ENCODE results near the gene TIAM1. TPM values are rescaled to one million over a fixed set of nuclear protein-coding genes. Genes with fewer than 3 reads are reported as not detected.

Gene TIAM1
- total RNA-seq, 2 donors from 2014 or later, result 23.4 to 63.4 TPM

GRCh38 chr21:31331231-31331630, 12.8 kb downstream of the TIAM1 start:
- Mint-ChIP-seq H3K4me3 (no peak overlapping the region), H3K27me3 (no peaks in the 10 kb centered on the region), H3K36me3 (ENCODE audit: low read depth) (peaks cover 66% of the 10 kb centered on the region), H3K4me1 (peaks cover 26% of the 10 kb centered on the region), H3K27ac (no peak overlapping the region), H3K9me3 (no peaks in the 10 kb centered on the region)
- ATAC-seq (replicated peaks), result no peak

DNA sequence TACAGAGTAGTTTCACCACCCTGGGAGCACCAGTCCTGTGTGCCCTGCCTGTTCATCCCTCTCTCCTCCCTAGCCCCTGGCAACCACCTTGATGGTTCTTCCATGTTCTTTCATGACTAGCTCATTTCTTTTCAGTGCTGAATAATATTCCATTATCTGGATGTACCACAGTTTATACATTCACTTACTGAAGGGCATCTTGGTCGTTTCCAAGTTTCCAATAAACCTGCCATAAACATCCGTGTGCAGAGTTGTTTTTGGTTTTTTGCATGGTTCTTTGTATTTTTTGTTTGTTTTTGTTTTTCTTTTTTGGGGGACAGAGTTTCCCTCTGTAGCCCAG, 13.9 kb downstream of the TIAM1 start:
- peaks cover 29% of the 10 kb centered on the region for H3K4me1 Mint-ChIP-seq
- H3K9me3 Mint-ChIP-seq, result no peaks in the 10 kb centered on the region

DNA sequence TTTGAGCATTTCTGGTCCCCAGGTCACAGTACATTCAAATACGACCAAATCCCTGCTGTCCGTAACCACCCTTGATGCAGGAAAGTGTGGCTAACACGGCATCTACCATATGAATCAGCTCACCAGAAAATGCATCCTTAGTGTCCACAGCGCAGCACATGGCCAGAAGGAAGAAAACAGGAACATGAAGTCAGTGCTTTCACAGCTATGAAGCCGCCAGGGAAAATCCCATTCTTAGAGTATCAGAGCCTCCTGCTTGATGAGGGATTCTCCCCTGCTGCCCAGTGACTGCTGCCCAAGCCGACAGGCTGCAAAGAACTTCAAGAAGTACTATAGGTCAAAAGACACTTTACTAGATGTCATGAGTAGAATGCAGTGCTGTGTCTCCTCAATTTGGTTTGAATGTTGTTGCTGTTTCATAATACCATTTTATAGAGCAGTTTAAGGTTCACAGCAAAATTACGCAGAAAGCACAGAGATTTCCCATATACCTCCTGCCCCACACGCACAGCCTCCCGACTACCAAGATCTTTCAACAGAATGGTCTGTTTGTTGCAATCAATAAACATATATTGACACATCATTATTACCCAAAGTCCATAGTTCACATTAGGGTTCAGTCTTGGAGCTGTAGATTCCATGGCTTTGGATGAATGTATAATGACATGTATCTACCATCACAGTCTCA, 14.5 kb downstream of the TIAM1 start:
- Mint-ChIP-seq H3K9me3 (no peaks in the 10 kb centered on the region), H3K4me1 (peaks cover 29% of the 10 kb centered on the region), H3K27me3 (no peaks in the 10 kb centered on the region), H3K27ac (no peak overlapping the region), H3K36me3 (ENCODE audit: low read depth) (peaks cover 53% of the 10 kb centered on the region), H3K4me3 (no peak overlapping the region)
- no peak for ATAC-seq (replicated peaks)

More for the DNA sequence above, 13.9 kb downstream of the TIAM1 start:
- no peak overlapping the region for H3K27ac Mint-ChIP-seq
- no peak for ATAC-seq (replicated peaks)
- H3K27me3 Mint-ChIP-seq, result no peaks in the 10 kb centered on the region
- H3K4me3 Mint-ChIP-seq, result no peak overlapping the region
- H3K36me3 Mint-ChIP-seq (ENCODE audit: low read depth), result peaks cover 55% of the 10 kb centered on the region

GRCh38 chr21:31326522-31327242, 17.4 kb downstream of the TIAM1 start:
- peaks cover 21% of the 10 kb centered on the region for H3K4me1 Mint-ChIP-seq
- no peaks in the 10 kb centered on the region for H3K27me3 Mint-ChIP-seq
- H3K9me3 Mint-ChIP-seq, result no peaks in the 10 kb centered on the region
- H3K27ac Mint-ChIP-seq, result peak overlapping the region; percentile 89
- peaks cover 41% of the 10 kb centered on the region for H3K36me3 Mint-ChIP-seq (ENCODE audit: low read depth)
- H3K4me3 Mint-ChIP-seq, result peak overlapping the region; percentile 73
- peak; percentile 91 for ATAC-seq (replicated peaks)

GRCh38 chr21:31318971-31319370, 25.1 kb downstream of the TIAM1 start:
- no peak for ATAC-seq (replicated peaks)
- H3K36me3 Mint-ChIP-seq (ENCODE audit: low read depth), result peaks cover 5% of the 10 kb centered on the region
- no peaks in the 10 kb centered on the region for H3K27me3 Mint-ChIP-seq
- no peak overlapping the region for H3K4me3 Mint-ChIP-seq
- no peak overlapping the region for H3K27ac Mint-ChIP-seq
- H3K9me3 Mint-ChIP-seq, result no peaks in the 10 kb centered on the region
- peaks cover 6% of the 10 kb centered on the region for H3K4me1 Mint-ChIP-seq

DNA sequence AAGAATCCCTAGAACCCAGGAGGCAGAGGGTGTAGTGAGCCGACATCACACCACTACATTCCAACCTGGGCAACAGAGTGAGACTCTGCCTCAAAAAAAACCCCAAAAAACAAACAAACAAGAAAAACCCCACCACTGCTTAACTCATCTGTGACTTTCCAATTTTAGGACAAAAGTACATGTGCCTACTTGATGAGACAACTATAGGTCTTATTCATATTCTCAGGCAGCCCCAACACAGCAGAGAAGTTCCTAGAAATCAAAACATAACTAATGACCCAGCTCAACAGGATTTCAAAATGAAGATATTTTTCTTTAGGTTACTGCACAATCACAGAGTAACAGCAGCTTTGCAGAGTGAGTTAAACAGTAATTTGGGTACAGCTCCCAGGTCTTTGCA, 26.4 kb downstream of the TIAM1 start:
- H3K4me3 Mint-ChIP-seq, result no peak overlapping the region
- H3K4me1 Mint-ChIP-seq, result peaks cover 6% of the 10 kb centered on the region
- no peaks in the 10 kb centered on the region for H3K9me3 Mint-ChIP-seq
- no peak overlapping the region for H3K27ac Mint-ChIP-seq
- peak; percentile 76 for ATAC-seq (replicated peaks)
- no peaks in the 10 kb centered on the region for H3K27me3 Mint-ChIP-seq
- no peaks in the 10 kb centered on the region for H3K36me3 Mint-ChIP-seq (ENCODE audit: low read depth)

DNA sequence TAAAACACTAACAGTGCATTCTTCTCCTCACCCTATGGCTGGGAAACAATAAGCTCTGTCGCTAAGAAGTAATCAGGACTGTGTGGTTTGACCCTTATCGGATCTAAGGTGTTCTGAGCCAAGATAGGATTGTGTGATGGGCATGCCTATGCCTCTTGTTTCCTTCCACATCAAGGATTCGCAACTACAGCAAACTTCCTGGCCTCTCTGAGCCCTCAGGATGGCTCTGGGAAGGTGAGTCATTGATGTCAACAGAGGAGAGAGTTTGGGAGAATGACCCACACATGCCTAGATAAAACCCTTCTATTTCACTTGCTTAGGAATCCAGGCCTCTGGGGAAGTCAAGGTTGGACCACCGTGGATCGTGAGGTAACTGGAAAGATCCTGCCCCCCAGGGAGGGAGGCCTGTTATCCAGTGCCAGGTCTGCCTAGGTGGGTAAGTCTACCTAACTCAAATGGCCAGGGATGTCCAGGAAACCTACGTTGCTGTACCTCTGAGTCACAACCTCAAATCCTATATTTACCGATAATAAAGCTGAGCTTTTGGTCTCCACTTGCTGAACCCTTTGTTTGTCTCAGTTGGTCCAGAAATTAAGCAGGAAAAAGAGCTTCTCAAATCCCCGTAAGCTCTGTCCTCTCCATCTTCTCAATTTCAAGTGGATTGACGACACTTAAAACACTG, 27.4 kb downstream of the TIAM1 start:
- Mint-ChIP-seq H3K36me3 (ENCODE audit: low read depth) (no peaks in the 10 kb centered on the region), H3K27ac (no peak overlapping the region), H3K4me3 (no peak overlapping the region), H3K9me3 (no peaks in the 10 kb centered on the region), H3K27me3 (no peaks in the 10 kb centered on the region), H3K4me1 (peaks cover 6% of the 10 kb centered on the region)
- no peak for ATAC-seq (replicated peaks)

DNA sequence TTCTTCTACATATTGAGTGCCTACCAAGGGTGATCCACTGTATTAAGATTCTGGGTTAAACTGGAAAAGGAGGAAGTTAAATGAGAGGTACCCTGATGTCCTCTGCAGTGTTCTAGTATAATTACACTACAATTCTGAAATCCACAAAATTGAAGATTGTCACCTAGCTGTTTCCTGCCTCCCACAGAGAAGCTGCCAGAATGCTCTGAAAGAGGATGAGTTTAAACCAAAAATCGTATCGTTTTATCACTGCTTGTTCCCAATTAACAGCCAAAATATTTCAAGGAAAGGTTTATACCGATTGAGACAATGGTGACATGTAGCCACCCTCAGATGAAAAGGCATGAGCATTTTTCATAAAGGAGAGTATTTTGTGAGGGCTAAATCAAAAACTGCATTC, 28.0 kb downstream of the TIAM1 start:
- H3K4me1 Mint-ChIP-seq, result peaks cover 6% of the 10 kb centered on the region
- no peak overlapping the region for H3K27ac Mint-ChIP-seq
- H3K27me3 Mint-ChIP-seq, result no peaks in the 10 kb centered on the region

GRCh38 chr21:31310750-31311149, 33.3 kb downstream of the TIAM1 start:
- no peak for ATAC-seq (replicated peaks)
- Mint-ChIP-seq H3K9me3 (no peaks in the 10 kb centered on the region), H3K4me3 (no peak overlapping the region), H3K27ac (no peak overlapping the region), H3K36me3 (ENCODE audit: low read depth) (no peaks in the 10 kb centered on the region), H3K4me1 (no peaks in the 10 kb centered on the region), H3K27me3 (no peaks in the 10 kb centered on the region)

More for the DNA sequence above, 28.0 kb downstream of the TIAM1 start:
- ATAC-seq (replicated peaks), result no peak
- Mint-ChIP-seq H3K36me3 (ENCODE audit: low read depth) (no peaks in the 10 kb centered on the region), H3K9me3 (no peaks in the 10 kb centered on the region), H3K4me3 (no peak overlapping the region)

DNA sequence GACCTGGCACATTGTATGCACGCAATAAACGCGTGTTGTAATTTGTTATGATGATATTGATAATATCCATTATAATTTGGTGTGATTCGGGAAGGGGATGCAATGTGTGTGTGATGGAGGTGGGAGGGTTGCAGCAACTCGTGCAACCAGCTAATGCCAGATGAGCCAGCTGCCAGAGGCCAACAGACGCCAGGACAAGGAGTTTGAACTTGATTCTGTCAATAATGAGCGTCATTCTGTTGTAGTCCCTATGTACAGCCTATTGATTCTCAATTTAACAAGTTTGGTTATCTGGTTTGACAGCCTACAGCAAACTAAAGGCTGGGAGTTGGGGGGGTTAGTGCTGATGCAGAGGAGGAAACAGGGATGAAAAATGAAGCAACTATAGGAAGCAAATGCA, 35.5 kb downstream of the TIAM1 start:
- no peaks in the 10 kb centered on the region for H3K27me3 Mint-ChIP-seq
- no peak overlapping the region for H3K4me3 Mint-ChIP-seq
- H3K4me1 Mint-ChIP-seq, result no peaks in the 10 kb centered on the region
- no peak overlapping the region for H3K27ac Mint-ChIP-seq
- no peak for ATAC-seq (replicated peaks)
- H3K9me3 Mint-ChIP-seq, result no peaks in the 10 kb centered on the region
- no peaks in the 10 kb centered on the region for H3K36me3 Mint-ChIP-seq (ENCODE audit: low read depth)

GRCh38 chr21:31305888-31306287, 38.2 kb downstream of the TIAM1 start:
- no peaks in the 10 kb centered on the region for H3K9me3 Mint-ChIP-seq
- no peaks in the 10 kb centered on the region for H3K4me1 Mint-ChIP-seq
- no peak for ATAC-seq (replicated peaks)
- H3K36me3 Mint-ChIP-seq (ENCODE audit: low read depth), result no peaks in the 10 kb centered on the region
- H3K27ac Mint-ChIP-seq, result no peak overlapping the region
- H3K4me3 Mint-ChIP-seq, result no peak overlapping the region
- H3K27me3 Mint-ChIP-seq, result no peaks in the 10 kb centered on the region

DNA sequence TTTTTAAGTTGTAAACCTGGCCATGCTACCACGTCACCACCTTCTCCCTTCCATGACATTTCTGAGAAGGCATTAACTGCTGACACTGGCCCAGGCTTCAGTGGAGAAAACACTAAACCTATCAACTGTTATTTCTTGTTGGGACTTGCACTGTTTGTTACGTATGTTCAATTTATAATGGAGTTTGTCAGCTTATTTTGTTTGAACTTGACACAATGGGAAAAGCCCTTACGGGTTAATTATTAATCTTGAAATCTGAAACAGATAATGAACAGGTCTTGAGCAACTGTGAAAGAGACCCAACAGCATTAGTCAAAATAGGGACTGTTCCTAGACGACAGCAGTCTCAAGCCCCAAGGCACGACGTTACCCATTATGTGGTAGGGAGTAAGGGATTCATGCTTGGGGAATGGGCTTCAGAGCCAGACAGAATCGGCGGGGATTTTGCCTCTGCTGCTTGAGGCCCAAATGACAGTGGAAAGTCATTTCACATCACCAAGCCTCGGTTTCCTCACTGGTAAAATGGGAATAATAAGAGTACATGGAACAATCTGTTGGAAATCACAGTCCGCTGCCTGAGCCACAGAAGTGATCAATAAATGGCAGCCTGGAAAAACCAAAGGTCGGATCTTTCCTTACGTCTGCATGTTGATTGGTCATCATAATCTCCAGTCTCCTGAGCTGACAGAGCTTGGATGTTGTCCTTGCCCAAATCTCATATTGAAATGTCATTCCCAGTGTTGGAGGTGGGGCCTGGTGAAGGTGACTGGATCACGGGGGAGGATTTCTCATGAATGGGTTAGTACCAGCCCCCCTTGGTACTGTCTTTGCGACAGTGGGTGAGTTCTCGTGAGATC, 44.5 kb downstream of the TIAM1 start:
- H3K4me3 Mint-ChIP-seq, result no peak overlapping the region
- ATAC-seq (replicated peaks), result peak; percentile 52

DNA sequence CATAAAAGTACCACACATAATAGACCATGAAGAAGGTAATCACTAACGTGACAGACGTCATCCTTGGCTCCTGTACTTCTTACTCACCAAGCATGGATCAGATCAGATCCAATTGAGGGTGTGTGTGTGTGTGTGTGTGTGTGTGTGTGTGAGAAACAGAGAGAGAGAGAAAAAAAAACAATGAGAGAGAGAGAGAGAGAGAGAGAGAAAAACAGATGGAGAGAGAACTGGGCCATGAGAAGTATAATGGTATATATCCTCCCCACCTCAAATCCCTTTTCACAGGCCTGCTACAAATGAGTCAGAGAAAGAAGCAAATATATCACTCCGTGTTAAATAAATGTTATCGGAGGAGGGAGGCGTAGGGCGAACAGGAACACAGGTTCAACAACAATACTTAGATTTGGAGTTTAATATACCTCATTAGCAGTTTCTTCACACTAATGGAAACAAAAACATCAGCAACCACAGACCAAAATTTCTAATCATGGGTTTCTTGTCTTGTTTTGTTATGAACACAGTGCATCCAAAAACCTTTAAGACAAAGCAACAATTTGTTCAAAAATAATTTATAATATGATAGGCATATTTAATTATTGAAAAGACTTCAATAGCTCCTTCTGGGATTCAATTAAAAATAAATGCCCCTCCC, 45.3 kb downstream of the TIAM1 start:
- Mint-ChIP-seq H3K27me3 (no peaks in the 10 kb centered on the region), H3K27ac (peak overlapping the region; percentile 33), H3K4me1 (peaks cover 28% of the 10 kb centered on the region), H3K36me3 (ENCODE audit: low read depth) (peaks cover 4% of the 10 kb centered on the region), H3K9me3 (no peaks in the 10 kb centered on the region), H3K4me3 (peak overlapping the region; percentile 3)
- ATAC-seq (replicated peaks), result peak; percentile 23

More for the DNA sequence above, 44.5 kb downstream of the TIAM1 start:
- Mint-ChIP-seq H3K9me3 (no peaks in the 10 kb centered on the region), H3K36me3 (ENCODE audit: low read depth) (no peaks in the 10 kb centered on the region), H3K27ac (peak overlapping the region; percentile 33), H3K27me3 (no peaks in the 10 kb centered on the region), H3K4me1 (peaks cover 21% of the 10 kb centered on the region)

DNA sequence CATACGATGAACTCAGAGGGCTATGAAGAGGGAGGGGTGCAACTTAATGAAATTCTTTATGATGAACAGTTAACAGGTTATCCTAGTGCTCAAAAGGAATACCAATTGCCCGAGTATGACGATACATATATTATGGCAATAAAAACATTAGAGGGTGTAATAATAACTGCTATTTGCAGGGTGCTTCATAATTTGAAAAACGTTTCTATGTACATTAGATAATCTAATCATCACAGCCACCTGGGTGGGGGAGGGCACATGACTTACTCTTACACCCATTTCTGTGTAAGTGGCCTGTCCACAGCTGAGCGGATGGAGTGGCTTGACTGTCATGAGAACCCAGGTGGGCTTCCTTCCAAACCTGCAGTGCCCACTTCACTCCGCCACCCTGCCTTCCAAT, 46.3 kb downstream of the TIAM1 start:
- H3K4me1 Mint-ChIP-seq, result peaks cover 29% of the 10 kb centered on the region
- no peak overlapping the region for H3K4me3 Mint-ChIP-seq
- H3K36me3 Mint-ChIP-seq (ENCODE audit: low read depth), result peaks cover 10% of the 10 kb centered on the region
- H3K9me3 Mint-ChIP-seq, result no peaks in the 10 kb centered on the region
- no peak for ATAC-seq (replicated peaks)
- H3K27ac Mint-ChIP-seq, result no peak overlapping the region
- no peaks in the 10 kb centered on the region for H3K27me3 Mint-ChIP-seq
